DOHH2 (cell line): Measurements from ENCODE around the gene TUBB3.
"Not testable (repeated sequence)": the region's sequence is repeated elsewhere in the genome, so short reads cannot be mapped to it uniquely, and the experiment has no call there.

Source experiments
- H3F3A ChIP-seq: fragments of 200-600 bp; sonication (generic), shearing (Covaris generic); 2 replicates; pipeline ENCODE4 v1.6.0; 2016; ENCODE audit warnings: antibody characterized with exemption, mild to moderate bottlenecking; ENCODE audit not compliant: control insufficient read depth, insufficient read depth
- H3K27ac ChIP-seq: fragments of 200-600 bp; sonication (generic); 2 replicates; pipeline ENCODE4 v1.5.1; 2014; ENCODE audit warnings: low read depth, mild to moderate bottlenecking, low read length, moderate library complexity
- H3K27me3 ChIP-seq: fragments of 200-600 bp; sonication (generic); 2 replicates; pipeline ENCODE4 v1.6.1; 2014; ENCODE audit warnings: mild to moderate bottlenecking, low read length, mixed read lengths; ENCODE audit not compliant: control insufficient read depth
- H3K36me3 ChIP-seq: fragments of 200-600 bp; sonication (generic); 2 replicates; pipeline ENCODE4 v1.6.1; 2014; ENCODE audit warnings: mild to moderate bottlenecking, low read length, moderate library complexity, mixed read lengths; ENCODE audit not compliant: control insufficient read depth
- H3K4me1 ChIP-seq: fragments of 200-600 bp; sonication (generic); 2 replicates; pipeline ENCODE4 v1.6.1; 2014; ENCODE audit warnings: mild to moderate bottlenecking, low read length, mixed read lengths; ENCODE audit not compliant: control insufficient read depth
- H3K4me2 ChIP-seq: fragments of 200-600 bp; sonication (generic); 2 replicates; pipeline ENCODE4 v1.6.0; 2014; ENCODE audit warnings: mild to moderate bottlenecking, low read length, moderate library complexity
- H3K4me3 ChIP-seq: fragments of 200-600 bp; sonication (generic); 2 replicates; pipeline ENCODE4 v1.5.1; 2014; ENCODE audit warnings: mild to moderate bottlenecking, low read length, mixed read lengths
- H3K79me2 ChIP-seq: fragments of 200-600 bp; sonication (generic); 2 replicates; pipeline ENCODE4 v1.6.1; 2014; ENCODE audit warnings: mild to moderate bottlenecking, low read length, mixed read lengths; ENCODE audit not compliant: control insufficient read depth
- H3K9me2 ChIP-seq: fragments of 200-600 bp; sonication (generic); replicated peaks from 2 replicates; pipeline ENCODE4 v1.6.1; 2014; ENCODE audit warnings: mild to moderate bottlenecking, low read length, mixed read lengths; ENCODE audit not compliant: control insufficient read depth
- H3K9me3 ChIP-seq: fragments of 200-600 bp; sonication (generic); 2 replicates; pipeline ENCODE4 v1.6.1; 2014; ENCODE audit warnings: antibody characterized with exemption, low read length, mixed read lengths; ENCODE audit not compliant: control insufficient read depth, insufficient read depth
- H4K20me1 ChIP-seq: fragments of 200-600 bp; sonication (generic); 2 replicates; pipeline ENCODE4 v1.6.0; 2014; ENCODE audit warnings: low read depth, mild to moderate bottlenecking, antibody characterized with exemption, low read length, moderate library complexity; ENCODE audit not compliant: control insufficient read depth, insufficient read depth
- CTCF ChIP-seq: fragments of 200-600 bp; sonication (generic); IDR thresholded peaks from one replicate; pipeline ENCODE4 v1.5.1; 2014; ENCODE audit warnings: antibody characterized with exemption, mild to moderate bottlenecking, low read depth, low read length; ENCODE audit not compliant: poor library complexity, severe bottlenecking
- EZH2phosphoT487 ChIP-seq: fragments of 200-600 bp; sonication (generic); IDR thresholded peaks from 2 replicates; pipeline ENCODE4 v1.6.1; 2017; ENCODE audit warnings: borderline replicate concordance, mild to moderate bottlenecking, antibody characterized with exemption, low read length, moderate library complexity, mixed read lengths

The TUBB3 gene

GRCh38 chr16:89913408-89914387 lies 9.4 kb upstream of the TUBB3 start:
- peaks cover 6% of the 10 kb centered on the region; the same call in 1 of the 2 replicates for H3K79me2 ChIP-seq
- no peaks in the 10 kb centered on the region for H3K27me3 ChIP-seq
- no peak overlapping the region for H3K4me3 ChIP-seq
- H3K9me2 ChIP-seq: no peaks in the 10 kb centered on the region
- H3K27ac ChIP-seq: no peak overlapping the region
- no peaks in the 10 kb centered on the region for H3K9me3 ChIP-seq
- H4K20me1 ChIP-seq: no peaks in the 10 kb centered on the region
- no peak overlapping the region for H3K4me2 ChIP-seq
- peaks cover 39% of the 10 kb centered on the region for H3K4me1 ChIP-seq
- TF ChIP-seq CTCF (no peak), EZH2phosphoT487 (no peak)
- peaks cover 20% of the 10 kb centered on the region for H3F3A ChIP-seq
- peaks cover 45% of the 10 kb centered on the region for H3K36me3 ChIP-seq

GRCh38 chr16:89914642-89915285 lies 8.4 kb upstream of the TUBB3 start:
- not testable (repeated sequence) for H3K4me2 ChIP-seq, H3K27me3 ChIP-seq

DNA sequence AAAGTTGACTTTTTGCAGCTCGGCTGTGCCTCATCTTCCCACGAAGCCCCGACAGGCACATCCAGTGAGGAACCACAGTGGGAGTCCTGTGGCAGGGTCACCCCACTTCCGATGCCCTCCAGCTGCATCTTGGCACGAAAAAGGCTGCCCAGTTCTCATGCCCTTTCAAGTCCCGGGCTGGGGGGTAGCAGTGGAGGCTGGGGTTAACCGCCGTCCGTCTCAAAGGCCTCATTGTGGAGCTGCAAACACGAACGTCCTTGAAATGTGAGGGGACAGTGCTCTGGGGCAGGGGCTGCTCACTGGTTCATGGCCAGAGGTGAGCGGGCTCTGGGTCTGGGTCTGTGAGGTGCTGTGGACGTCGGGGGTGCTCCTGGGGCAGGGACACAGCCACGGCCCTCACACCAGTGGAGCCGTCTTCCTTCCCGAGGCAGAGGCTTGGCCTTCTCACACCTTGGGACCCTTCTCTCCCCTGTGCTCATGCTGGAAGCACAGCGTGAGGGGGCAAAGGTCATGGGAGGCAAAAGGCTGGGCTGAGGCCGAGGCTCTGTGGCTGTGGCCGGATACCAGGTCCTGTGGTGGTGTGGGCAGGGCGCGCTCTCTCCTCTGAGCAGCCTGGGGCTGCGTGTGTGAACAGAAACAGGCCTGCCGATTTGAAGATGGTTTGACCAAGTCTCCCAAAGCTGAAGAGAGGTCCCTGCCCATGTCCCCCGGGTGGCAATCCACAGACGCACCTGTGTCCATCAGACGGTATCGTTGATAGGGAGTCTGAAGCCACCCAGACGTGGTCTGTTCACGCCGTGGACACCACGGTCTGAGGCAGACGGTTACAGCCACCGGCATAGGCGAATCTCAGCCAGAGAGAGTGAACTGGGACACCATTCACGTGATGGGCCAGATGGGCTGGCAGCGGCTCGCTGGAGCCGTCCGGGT lies 7.6 kb upstream of the TUBB3 start:
- peaks cover 33% of the 10 kb centered on the region for H3K36me3 ChIP-seq
- H3K9me2 ChIP-seq: no peaks in the 10 kb centered on the region
- H3K4me1 ChIP-seq: peaks cover 35% of the 10 kb centered on the region
- H3K4me3 ChIP-seq: no peak overlapping the region
- H4K20me1 ChIP-seq: no peaks in the 10 kb centered on the region
- H3F3A ChIP-seq: peaks cover 12% of the 10 kb centered on the region
- TF ChIP-seq EZH2phosphoT487 (no peak), CTCF (no peak)
- no peaks in the 10 kb centered on the region for H3K27me3 ChIP-seq
- peaks cover 1% of the 10 kb centered on the region; the same call in 1 of the 2 replicates for H3K79me2 ChIP-seq
- H3K27ac ChIP-seq: no peak overlapping the region
- H3K9me3 ChIP-seq: no peaks in the 10 kb centered on the region
- H3K4me2 ChIP-seq: no peak overlapping the region

More at GRCh38 chr16:89914642-89915285, 8.4 kb upstream of the TUBB3 start:
- not testable (repeated sequence) for H4K20me1 ChIP-seq, H3K79me2 ChIP-seq, H3K9me2 ChIP-seq, H3K4me3 ChIP-seq, H3K9me3 ChIP-seq, H3K27ac ChIP-seq
- peaks cover 41% of the 10 kb centered on the region for H3K36me3 ChIP-seq
- peaks cover 36% of the 10 kb centered on the region for H3K4me1 ChIP-seq
- H3F3A ChIP-seq: peaks cover 10% of the 10 kb centered on the region
